Right ventricle myocardium inferior (tissue), 1 donor: Measurements from ENCODE around the gene AFDN. TPM values are rescaled to one million over a fixed set of nuclear protein-coding genes. Genes with fewer than 3 reads are reported as not detected.

Experiments
- ATAC-seq: fragments of 200-7000 bp; cut with Tn5 transposase; one replicate; pipeline ENCODE4 v1.9.1; 2020; ENCODE audit warnings: mild to moderate bottlenecking, moderate library complexity
- DNase-seq: peaks from one replicate; pipeline ENCODE4 v3.0.0; 2021; ENCODE audit errors: missing footprints
- intact Hi-C: fragments of 100-400 bp; cut with DNase I; formaldehyde crosslinking; loops from one replicate; pipeline ENCODE4 v1.11.0; 2022
- total RNA-seq: library from RNA; stranded (reverse); fragmentation: NEBNext Ultra II Directional; extraction: Animal tissue kit (Norgen Biotek cat#: 25700); gene quantifications from one replicate; pipeline ENCODE4 v1.2.1, GENCODE V29; 2021
- donor health status: DM: no; HTN: yes; CAD: no; lungs with severe emphysema.

Gene AFDN
- total RNA-seq, 1 donor from 2014 or later = 58.5 TPM

DNA sequence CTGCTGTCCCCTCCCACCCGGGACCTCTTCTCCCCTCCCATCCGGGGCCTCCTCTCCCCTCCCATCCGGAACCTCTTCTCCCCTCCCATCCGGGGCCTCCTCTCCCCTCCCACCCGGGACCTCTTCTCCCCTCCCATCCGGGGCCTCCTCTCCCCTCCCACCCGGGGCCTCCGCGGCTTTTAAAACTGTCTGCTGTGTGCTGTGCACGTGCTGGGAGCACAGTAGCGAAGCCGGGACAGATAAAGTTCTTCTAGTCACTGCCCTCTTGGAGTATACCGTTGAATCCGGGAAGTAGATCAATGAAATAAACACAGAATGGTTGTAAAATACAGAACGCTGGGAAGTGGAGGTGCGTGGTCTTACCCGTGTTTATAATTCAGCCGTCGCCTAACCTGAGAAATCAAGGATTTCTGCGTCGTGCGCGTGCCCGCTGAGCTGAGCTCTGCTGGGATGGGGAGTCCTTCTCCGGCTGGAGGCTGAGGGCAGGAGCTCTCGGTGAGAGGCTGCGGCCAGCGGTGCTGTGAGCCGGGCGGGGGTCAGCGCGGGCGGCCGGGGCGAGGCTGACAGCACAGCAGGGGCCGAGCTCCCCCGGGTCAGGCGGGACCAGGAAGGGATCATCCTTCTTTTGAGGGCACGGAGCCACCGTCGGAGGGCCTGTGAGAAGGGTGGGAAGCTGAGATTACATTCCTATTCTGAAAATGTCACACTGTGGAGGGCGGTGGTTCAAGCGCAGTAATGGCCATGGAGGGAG lies 151.2 kb downstream of the AFDN start:
- DNase-seq = no peak
- intact Hi-C loops = no loop called here
- no peak for ATAC-seq

DNA sequence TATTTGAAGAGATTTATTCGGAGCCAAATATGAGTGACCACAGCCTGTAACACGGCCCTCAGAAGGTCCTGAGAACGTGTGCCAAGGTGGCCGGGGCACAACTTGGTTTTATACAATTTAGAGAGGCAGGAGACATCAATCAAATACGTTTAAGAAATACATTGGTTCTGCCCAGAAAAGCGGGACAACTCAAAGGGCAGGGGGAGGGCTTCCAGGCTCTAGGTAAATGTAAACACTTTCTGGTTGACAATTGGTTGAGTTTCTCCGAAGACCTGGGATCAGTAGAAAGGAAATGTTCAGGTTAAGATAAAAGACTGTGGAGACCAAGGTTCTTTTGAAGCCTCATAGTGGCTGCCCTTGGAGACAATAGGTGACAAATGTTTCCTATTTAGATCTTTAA lies 151.9 kb downstream of the AFDN start:
- DNase-seq = no peak
- intact Hi-C loops = no loop called here
- no peak for ATAC-seq

DNA sequence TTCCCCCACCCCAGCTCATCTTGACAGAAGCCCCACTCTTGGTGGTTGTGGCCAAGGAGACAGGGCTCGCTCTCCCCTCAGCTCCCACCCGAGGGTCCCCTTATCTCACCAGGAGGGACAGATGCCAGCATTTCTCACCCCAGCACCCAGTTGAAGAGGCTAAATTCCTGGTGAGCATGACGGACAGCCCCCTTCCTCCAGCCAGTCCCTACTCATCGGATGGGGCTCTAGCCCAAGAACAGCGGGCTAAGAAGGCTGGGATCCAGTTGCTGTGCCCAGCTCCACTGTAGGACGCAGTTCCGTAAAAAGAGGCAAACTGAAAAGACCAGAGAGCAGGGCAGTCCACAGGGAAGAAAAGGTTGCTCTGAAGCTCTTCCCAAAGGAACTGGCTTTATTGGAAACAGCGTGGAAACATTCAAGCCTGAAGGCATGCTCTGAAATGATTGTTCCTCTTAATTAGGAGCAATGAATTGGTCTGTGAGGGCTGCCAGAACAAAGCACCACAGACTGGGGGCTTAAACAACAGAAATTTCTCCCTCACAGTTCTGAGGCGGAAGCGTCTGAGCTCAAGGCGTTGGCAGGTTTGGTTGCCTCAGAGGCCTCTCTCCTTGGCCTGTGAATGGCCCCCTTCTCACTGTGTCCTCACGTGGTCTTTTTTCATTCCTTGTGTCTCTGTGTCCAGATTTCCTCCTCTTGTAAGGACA lies 152.9 kb downstream of the AFDN start:
- intact Hi-C loops = no loop called here

DNA sequence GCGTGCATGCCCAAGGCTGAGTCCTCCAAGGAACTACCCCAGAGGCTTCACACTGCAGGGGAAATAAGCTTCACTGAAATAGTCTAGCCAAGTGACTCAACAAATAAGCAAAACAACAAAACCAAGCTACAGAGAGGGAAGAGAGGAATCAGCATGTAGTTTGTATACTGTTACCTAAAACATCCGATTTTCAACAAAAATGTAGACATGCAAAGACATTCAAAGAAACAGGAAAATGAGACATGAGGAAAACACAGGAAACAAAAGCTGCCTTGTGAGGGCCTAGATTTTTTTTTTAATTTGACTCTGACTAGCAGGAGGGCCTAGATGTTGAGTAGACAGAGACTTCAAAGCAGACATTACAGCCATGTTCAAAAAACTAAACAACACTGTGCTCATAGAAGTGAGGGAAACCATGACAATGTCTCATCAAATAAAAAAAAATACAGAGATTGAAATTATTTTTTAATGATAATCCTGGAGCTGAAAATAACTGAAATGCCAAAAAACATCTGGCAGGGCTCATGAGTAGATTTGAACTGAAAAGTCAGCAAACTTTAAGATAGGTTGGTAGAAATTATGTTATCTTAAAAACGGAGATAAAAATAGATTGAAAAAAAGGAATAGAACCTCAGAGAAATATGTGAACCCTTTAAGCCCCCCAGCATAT lies 154.3 kb downstream of the AFDN start:
- ATAC-seq (no peak), DNase-seq (no peak)
- intact Hi-C loops = no loop called here

More for the DNA sequence above, 152.9 kb downstream of the AFDN start:
- DNase-seq (no peak), ATAC-seq (no peak)

DNA sequence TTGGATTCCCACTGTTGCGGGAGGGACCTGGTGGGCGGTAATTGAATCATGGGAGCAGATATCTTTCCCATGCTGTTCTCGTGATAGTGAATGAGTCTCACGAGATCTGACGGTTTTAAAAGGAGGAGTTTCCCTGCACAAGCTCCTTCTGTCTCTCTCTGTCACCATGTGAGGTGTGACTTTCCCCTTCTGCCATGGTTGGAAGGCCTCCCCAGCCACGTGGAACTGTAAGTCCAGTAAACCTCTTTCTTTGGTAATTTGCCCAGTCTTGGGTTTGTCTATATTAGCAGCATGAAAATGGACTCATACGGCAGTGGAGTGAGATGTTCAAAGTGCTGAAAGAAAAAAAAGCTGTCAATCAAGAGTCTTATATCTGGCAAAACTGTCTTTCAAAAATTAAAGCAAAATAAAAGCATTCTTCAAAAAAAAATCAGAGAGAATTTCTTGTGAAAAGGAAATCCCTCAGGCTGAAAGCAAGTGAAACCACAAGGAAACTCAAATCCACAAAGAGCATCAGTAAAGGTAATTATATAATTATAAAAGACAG lies 155.3 kb downstream of the AFDN start:
- intact Hi-C loops = no loop called here
- no peak for ATAC-seq
- no peak for DNase-seq

DNA sequence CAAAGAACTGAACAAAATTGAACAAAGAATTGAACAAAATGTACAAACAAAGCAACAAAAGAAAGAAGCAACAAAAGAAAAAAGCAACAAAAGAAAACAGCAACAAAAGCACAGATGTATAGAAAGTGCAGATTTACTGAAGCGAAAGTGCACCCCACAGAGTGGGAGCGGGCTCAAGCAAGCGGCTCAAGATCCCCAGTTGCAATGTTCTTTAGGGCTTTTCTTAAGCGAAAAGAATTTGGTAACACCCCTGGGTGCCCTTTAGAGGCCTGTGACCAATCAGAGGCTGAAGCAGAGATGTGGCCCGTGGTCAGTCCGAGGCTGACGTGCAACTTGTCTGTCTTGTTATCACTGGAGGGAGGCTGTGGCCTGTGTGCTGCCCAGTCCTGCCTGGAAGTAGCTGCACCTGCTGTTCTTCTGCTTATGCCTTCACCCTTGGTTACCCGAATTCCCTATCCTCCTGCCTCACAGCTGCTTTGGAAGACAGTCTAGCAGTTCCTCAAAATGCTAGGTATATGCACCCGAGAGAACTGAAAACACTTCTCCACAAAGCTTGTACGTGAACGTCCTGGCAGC lies 157.5 kb downstream of the AFDN start:
- DNase-seq (no peak), ATAC-seq (no peak)
- intact Hi-C loops = no loop called here

DNA sequence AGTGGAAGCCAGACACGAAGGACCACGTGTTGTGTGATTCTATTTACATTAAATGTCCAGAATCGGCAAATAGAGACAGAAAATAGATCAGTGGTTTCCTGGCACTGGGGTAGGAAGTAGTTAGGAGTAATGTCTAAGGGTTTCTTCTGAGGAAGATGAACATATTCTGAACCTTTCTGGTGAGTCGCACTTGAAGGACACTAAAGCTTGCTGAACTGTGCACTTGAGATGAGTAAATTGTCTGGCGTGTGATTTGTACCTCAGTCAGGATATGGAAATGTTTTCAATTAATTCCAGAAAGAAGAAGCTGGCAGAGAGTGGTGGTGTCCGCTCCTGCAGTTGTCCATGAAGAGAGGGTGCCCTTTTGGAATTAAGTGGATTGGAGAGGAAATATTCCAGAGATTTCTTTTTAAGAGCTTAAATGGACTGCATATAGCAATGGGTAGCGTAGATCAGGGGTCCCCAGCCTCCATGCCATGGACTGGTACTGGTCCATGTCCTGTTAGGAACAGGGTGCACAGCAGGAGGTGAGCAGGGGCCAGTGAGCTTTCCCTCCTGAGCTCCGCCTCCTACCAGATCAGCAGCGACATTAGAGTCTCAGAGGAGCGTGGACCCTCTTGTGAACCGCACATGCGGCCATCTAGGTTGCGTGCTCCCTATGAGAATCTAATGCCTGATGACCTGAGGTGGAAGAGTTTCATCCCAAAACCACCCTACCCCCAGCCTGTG lies 158.3 kb downstream of the AFDN start:
- ATAC-seq (no peak), DNase-seq (no peak)
- intact Hi-C loops = no loop called here

DNA sequence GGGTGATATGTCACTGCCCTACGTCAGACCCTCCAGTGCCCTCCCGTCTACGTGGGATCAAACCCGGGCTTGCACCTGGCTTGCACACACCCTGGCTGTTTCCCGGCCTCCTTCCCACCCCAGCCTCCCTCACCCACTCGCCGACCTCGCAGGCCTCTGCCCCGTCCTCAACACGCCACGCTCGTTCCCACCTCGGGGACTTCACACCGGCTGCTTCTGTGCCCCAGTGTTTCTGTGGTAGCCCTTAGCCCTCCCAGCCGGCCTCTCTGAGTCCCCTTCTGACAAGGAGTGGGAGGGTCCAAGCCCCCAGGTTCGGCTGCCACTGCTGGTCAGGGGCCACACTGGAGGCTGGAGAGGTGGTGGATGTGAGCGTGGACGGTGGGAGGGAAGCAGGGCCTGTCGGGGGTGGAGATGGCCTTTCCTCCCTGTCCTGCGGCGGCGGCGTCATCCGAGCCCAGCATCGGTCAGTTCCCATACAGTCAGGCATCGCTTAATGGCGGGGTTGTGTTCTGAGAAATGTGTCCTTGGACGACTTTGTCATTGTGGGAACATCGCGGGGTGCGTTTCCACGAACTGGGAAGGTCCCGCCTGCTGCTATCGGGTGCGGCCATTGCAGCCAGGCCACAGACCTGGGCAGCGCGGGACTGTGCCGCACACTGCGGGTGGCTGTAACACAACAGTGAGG lies 159.3 kb downstream of the AFDN start:
- DNase-seq = no peak
- intact Hi-C loops = no loop called here

DNA sequence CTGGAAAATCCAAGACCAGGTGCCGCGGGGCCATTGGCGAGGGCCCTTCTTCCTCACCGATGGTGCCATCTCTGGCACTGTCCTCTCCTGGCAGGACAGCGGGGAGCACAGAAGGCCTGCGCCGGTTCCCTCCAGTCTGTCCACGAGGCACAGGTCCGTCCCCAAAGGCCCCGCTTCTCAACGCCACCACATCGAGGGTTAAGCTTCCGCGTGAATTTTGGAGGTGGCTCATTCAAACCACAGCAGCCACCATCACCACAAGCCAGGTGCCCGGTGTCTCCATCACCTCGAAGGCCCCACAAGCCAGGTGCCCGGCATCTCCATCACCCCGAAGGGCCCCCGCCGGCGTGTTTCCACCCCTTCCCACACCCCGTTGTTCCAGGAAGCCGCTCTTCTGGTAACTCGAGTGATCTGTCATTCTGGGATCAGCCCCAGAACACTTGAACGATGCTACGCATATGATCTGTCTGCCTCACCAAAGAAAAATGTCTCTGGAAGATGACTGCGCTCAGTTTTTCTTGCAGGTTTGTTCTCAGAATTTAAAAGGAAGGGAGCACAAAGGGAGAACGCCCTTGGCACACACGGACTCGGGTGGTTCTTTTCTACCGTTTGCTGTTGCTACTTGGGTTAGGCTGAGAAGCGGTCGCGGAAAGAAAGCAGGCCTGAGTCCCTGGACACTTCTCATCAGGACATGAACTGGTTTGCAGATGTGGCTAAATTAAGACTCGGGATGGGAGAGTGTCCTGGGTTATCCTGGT lies 160.9 kb downstream of the AFDN start:
- no peak for ATAC-seq
- no peak for DNase-seq
- intact Hi-C loops = no loop called here

More for the DNA sequence above, 159.3 kb downstream of the AFDN start:
- ATAC-seq = no peak

DNA sequence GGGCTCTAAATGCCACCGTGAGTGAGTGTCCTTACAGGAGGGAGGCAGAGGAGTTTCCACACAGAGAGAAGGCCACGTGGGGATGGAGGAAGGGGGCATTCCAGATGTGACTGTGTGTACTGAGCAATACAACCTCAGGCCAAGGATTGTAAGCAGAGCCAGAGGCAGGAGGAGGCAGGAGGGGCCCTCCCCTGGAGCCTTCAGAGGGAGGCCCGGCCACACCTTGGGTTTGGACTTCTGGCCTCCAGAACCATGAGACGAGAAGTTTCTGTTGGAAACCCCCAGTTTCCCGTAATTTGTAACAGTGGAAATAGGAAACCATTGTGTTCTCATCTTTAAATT lies 161.4 kb downstream of the AFDN start:
- ATAC-seq = no peak
- DNase-seq = no peak
- intact Hi-C loops = no loop called here

DNA sequence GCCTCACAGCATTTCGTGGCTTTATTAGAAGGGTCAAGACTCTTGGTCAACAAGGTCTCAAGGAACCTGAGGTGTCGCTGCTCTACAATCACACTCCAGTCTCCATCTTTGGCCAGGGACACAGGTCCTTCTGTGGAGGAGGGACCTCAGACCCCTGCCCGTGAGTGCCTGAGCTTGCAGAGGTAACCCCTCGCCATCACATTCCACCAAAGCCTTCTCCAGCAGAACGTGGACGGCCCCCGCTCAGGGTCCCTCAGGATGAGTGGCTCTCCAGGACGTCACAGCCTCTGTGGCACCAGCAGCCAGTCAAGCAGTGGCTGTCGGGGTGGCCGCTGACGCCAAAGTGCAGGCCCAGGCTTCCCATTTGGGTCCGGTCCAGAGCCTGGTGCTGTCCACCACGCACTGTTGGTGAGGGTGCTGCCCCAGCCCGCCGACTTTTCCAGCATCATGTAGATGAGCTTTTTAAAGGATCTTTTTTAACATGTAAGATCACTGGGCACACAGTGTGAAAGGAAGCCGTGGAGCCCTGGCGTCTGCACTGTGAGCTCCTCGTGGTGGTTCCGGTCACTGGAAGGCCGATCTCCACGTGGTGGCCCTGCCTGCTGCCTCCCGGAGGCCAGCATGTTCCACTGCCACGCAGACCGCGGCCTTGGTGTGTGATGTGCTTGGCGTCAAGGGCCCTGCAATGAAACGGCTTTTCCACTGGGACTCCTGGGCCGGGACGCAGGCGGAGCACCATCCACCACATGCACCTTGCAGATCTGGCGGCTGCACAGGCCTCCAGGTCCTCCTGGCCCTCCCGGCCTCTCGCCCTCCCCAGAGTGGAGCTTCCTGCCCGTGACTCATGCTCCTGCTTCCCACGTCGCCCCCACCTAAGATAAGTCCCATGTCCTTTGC lies 162.5 kb downstream of the AFDN start:
- ATAC-seq (no peak), DNase-seq (no peak)
- intact Hi-C loops = no loop called here

DNA sequence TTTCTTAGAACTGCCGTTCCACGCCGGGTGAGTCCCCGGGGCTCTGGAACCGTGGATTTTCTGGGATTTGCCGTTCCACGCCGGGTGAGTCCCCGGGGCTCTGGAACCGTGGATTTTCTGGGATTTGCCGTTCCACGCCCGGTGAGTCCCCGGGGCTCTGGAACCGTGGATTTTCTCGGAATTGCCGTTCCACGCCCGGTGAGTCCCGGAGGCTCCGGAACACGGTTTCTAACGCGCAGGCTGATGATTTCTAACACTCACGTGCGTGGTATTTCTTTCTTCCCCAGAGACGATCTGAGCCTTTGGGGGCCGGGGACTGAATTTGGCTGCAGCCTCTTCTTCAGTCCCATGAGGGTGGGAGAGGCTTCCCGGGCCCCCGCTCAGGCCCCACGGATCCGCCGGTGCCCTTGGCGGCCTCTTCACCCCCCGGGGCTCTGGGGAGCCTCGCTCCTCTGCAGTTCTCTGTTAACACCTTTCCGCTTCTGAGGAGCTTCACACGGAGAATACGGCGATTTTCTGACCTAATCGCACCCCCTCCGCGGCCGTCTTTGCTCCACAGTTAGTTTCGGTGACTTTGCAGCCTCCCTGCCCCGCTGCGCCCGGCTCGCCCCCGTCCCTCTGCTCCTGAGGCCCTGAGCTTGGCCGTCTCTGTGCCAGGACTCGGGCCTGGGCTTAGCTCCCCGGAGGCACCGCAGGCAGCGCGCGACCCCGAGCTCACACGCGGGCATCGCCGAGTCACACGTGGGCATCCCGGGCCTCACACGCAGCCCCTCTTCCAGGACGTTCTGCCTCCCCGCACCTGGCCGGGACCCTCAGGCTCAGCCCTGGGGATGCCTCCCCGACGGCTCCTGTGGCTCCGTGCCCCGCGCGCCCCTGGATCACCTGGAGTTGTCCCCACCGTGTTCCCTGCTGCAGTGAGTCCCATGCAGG lies 163.6 kb downstream of the AFDN start:
- intact Hi-C loops = no loop called here
- no peak for ATAC-seq
- DNase-seq = no peak

DNA sequence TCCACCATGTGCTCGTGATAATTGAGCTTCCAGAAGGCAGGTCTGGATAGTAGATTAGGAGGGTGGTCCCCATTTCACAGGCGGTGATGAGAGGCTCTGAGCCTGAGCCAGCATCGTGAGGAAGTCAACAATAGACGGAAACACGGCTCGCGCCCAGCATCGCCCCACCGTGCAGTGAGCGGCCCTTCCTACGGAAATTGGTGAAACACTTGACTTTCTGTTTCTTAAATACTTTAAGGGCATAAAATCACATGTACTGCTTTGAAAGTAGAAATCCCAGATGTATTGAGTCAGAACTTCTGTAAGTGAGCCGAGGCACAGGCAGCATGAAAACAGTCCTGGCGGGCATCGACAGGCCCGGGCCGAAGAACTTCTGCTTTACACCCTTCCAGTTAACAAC lies 166.5 kb downstream of the AFDN start:
- intact Hi-C loops = loop anchor here (2.0 kb wide), 1 partner anchor 40 kb away; no protein-coding TSS in a partner anchor
- no peak for DNase-seq
- peak; percentile 56 for ATAC-seq

DNA sequence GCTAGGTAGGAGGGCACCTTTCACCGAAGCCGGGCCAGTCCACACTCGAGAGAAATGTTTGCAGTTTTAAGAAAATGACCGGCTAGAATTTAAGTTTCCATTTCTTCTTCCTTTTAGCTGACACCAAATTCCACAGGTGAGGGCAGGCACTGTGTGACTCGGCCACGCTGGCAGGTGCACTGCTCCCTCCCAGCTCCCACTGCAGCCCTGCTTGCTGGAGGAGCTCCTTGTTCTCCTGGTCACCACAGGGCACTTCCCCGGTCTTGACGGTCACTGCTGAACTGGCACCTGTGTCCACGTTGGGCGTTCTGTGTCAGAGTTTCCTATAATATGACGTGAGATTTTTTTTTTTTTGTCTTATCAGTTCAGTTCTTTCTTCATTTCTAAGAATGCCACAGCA lies 167.1 kb downstream of the AFDN start:
- DNase-seq (no peak), ATAC-seq (no peak)
- intact Hi-C loops = loop anchor here (2.0 kb wide), 1 partner anchor 39 kb away; no protein-coding TSS in a partner anchor

DNA sequence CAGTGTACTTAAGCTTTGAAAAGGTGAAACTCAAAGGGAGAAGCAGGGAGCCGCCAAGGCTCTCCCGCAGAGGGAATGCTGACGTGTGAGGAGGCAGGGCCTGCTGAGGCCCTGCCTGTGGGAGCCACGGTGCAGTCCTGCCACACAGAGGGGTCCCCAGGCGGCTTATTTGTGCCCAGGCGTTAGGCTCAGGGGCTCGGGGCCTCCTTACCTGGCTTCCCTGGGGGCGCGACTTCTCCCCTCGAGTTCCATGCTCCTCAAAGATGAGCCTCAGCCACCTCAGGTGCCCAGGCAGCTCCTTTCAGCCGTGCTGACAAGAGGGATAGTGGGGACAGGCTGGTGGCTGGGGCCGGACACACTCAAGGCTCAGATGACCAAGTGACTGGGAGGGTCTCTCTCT lies 168.6 kb downstream of the AFDN start:
- no peak for DNase-seq
- ATAC-seq = no peak
- intact Hi-C loops = no loop called here

DNA sequence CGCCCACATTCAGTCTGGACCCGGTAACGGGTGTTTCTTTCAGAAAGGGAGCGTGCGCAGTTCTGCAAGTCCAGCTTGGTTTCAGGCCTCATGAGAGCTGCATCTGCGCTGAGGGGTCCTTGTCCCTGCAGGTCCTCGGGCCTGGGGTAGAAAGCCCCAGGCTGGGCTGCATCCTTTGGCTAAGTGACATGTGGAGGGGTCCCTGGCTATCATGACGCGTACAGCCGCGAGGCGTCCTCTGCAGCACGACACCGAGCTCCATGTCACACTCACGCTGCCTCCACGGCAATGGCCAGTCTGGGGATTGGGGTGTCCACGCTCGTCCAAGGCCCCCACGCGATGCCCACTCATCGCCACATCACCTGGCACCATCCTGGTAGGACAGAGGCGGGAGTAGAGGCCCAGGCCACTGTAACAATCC lies 169.0 kb downstream of the AFDN start:
- DNase-seq = no peak
- no peak for ATAC-seq
- intact Hi-C loops = no loop called here
